ENCODE measurements around the gene PDSS2.
"Not testable (repeated sequence)": the region's sequence is repeated elsewhere in the genome, so short reads cannot be mapped to it uniquely, and the experiment has no call there.

DNA sequence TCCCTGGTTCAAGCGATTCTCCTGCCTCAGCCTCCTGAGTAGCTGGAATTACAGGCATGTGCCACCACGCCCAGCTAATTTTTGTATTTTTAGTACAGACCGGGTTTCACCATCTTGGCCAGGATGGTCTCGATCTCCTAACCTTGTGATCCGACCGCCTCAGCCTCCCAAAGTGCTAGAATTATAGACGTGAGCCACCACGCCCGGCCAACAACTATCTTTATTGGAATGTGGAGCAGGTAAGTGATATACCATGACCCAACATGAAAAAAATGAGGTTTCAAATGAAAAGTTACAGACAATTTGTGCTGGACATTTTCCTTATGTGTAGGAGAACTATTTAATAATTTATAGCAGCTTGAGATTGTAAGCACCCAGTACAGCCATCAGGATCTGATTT, 340.8 kb downstream of the PDSS2 start:
- TF ChIP-seq POLR2A (IDR thresholded peaks at IDR 0.05; ENCODE audit: low read length); GATA1 (IDR thresholded peaks at IDR 0.05; ENCODE audit: low read depth, low read length): not testable (repeated sequence)
